ENCODE results near the gene MINDY4B. TPM values are rescaled to one million over a fixed set of nuclear protein-coding genes. Genes with fewer than 3 reads are reported as not detected.

MINDY4B gene
- total and polyA plus RNA-seq, 2 of the 8 experiments (the other 6 are each of a cell fraction or from before 2014, with no cell fraction given), result not detected

GRCh38 chr3:150828997-150829396 is 76.2 kb downstream of the MINDY4B start:
- no peaks in the 10 kb centered on the region for H4K20me1 ChIP-seq (replicated peaks in 1 of 2; ENCODE audit: control insufficient read depth in 1 of 2, insufficient read depth in 2 of 2, low read length in 2 of 2)
- H4K8ac ChIP-seq (ENCODE audit: extremely low read depth, insufficient read depth, low read length), result no peak overlapping the region
- H2BK15ac ChIP-seq (ENCODE audit: low read length), result no peak overlapping the region
- H3K79me2 ChIP-seq (ENCODE audit: control insufficient read depth in 1 of 2, insufficient read depth in 2 of 2, low read length in 2 of 2), result no peaks in the 10 kb centered on the region
- 75% methylated on average over 2 of the region's 2 CpGs; no CpG with 5 or more reads in 1 of the 2 experiments for whole genome bisulfite sequencing, 2 experiments (ENCODE audit: extremely low coverage in 1 of 2, insufficient coverage in 1 of 2, insufficient read length in 1 of 2, insufficient replicate concordance in 2 of 2, low coverage in 1 of 2, low lambda C conversion rate in 2 of 2, missing lambda C conversion rate in 1 of 2)
- no peak overlapping the region for H2BK12ac ChIP-seq (ENCODE audit: low read depth, low read length)
- TF ChIP-seq E2F6 (IDR thresholded peaks at IDR 0.05) (peak; percentile 35; the same call in 1 of the 2 replicates), SP2 (IDR thresholded peaks at IDR 0.05; ENCODE audit: low read length) (no peak), PHF8 (conservative IDR thresholded peaks at IDR 0.05; ENCODE audit: low read depth, low read length) (no peak), EGR1 (IDR thresholded peaks at IDR 0.05; ENCODE audit: borderline replicate concordance, low read depth, low read length) (no peak), RXRA (IDR thresholded peaks at IDR 0.05; ENCODE audit: insufficient read depth, low read depth, low read length) (no peak), GABPA (IDR thresholded peaks at IDR 0.05; ENCODE audit: borderline replicate concordance, insufficient read depth, low read length) (no peak), EZH2 (IDR thresholded peaks at IDR 0.05; ENCODE audit: low read depth, low read length, severe bottlenecking) (no peak)
- TF ChIP-seq, protein P1, sequence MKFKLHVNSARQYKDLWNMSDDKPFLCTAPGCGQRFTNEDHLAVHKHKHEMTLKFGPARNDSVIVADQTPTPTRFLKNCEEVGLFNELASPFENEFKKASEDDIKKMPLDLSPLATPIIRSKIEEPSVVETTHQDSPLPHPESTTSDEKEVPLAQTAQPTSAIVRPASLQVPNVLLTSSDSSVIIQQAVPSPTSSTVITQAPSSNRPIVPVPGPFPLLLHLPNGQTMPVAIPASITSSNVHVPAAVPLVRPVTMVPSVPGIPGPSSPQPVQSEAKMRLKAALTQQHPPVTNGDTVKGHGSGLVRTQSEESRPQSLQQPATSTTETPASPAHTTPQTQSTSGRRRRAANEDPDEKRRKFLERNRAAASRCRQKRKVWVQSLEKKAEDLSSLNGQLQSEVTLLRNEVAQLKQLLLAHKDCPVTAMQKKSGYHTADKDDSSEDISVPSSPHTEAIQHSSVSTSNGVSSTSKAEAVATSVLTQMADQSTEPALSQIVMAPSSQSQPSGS (IDR thresholded peaks at IDR 0.05; ENCODE audit: low read length), result no peak
- no peak overlapping the region for H3K56ac ChIP-seq (replicated peaks; ENCODE audit: insufficient read length, low read depth, low read length)
- H3K9ac ChIP-seq (replicated peaks in 1 of 4; ENCODE audit: extremely low read depth in 1 of 4, low read depth in 3 of 4, low read length in 3 of 4), result no peak overlapping the region
- no peaks in the 10 kb centered on the region for H3K36me3 ChIP-seq (ENCODE audit: control insufficient read depth in 2 of 4, insufficient read depth in 4 of 4, low read length in 3 of 4)
- no peaks in the 10 kb centered on the region for H3K9me3 ChIP-seq (ENCODE audit: insufficient read depth in 2 of 2, low read depth in 1 of 2, low read length in 1 of 2)
- no peaks in the 10 kb centered on the region for H3K23me2 ChIP-seq (ENCODE audit: low read depth, low read length)
- H3K4ac ChIP-seq (replicated peaks; ENCODE audit: insufficient read length, low read depth, low read length), result no peak overlapping the region
- H3K23ac ChIP-seq (ENCODE audit: insufficient read length), result no peak overlapping the region
- no peaks in the 10 kb centered on the region; a peak in 1 of 7 replicates for H3K4me1 ChIP-seq (replicated peaks in 1 of 4; ENCODE audit: control insufficient read depth in 3 of 4, insufficient read depth in 4 of 4, low read length in 3 of 4)
- no peak overlapping the region for H2BK120ac ChIP-seq (replicated peaks; ENCODE audit: low read depth, low read length)
- no peak overlapping the region for H2BK20ac ChIP-seq (ENCODE audit: low read length)
- CTCF ChIA-PET (ENCODE audit: partially characterized antibody), result interaction anchor here (0.6 to 8.7 kb wide), 10 partner anchors 11 to 162 kb away, joined by 3 to 104 read pairs (median 4); no protein-coding TSS in a partner anchor
- H3K18ac ChIP-seq (ENCODE audit: extremely low read depth, low read length), result no peak overlapping the region
- H2BK5ac ChIP-seq (ENCODE audit: low read depth, low read length), result no peak overlapping the region
- H4K91ac ChIP-seq (replicated peaks; ENCODE audit: insufficient read length, low read length), result no peak overlapping the region
- no peak for FAIRE-seq
- no peak overlapping the region for H3K4me3 ChIP-seq (ENCODE audit: extremely low read depth in 1 of 4, insufficient read depth in 2 of 4, low read depth in 3 of 4, low read length in 4 of 4)
- H3K27me3 ChIP-seq (replicated peaks in 1 of 4; ENCODE audit: control insufficient read depth in 3 of 4, extremely low read depth in 1 of 4, insufficient read depth in 3 of 4, low read length in 3 of 4), result no peaks in the 10 kb centered on the region; a peak in 1 of 7 replicates
- H3K4me2 ChIP-seq (ENCODE audit: insufficient read depth in 1 of 2, low read depth in 2 of 2, low read length in 2 of 2), result no peak overlapping the region
- DNase-seq (ENCODE audit: low read depth in 1 of 2, low spot score in 2 of 2), result no peak
- H3K27ac ChIP-seq (ENCODE audit: low read depth, low read length), result no peak overlapping the region
- no peak overlapping the region for H2AK5ac ChIP-seq (ENCODE audit: low read depth, low read length)
- POLR2A ChIA-PET (ENCODE audit: partially characterized antibody), result no interaction called here
- H2AFZ ChIP-seq (ENCODE audit: low read length), result no peak overlapping the region
- H3K14ac ChIP-seq (ENCODE audit: insufficient read length), result no peak overlapping the region
- H4K5ac ChIP-seq (ENCODE audit: insufficient read length, low read depth, low read length), result no peak overlapping the region
- no peaks in the 10 kb centered on the region for H3K79me1 ChIP-seq (ENCODE audit: low read depth, low read length)

Data from H1 (cell line).